ENCODE measurements around the gene AP1S1. TPM values are rescaled to one million over a fixed set of nuclear protein-coding genes. Genes with fewer than 3 reads are reported as not detected.

Gene AP1S1
- total RNA-seq, 4 donors from 2014 or later, result 28.2 to 44.4 (median 35.5) TPM

- peaks cover 24 to 100% (median 97%) of the 10 kb centered on the region in 4 donors for H3K27me3 ChIP-seq
- no peak overlapping the region for H3K4me3 ChIP-seq
- no peak for TF ChIP-seq POLR2A (IDR thresholded peaks at IDR 0.05; ENCODE audit: low read depth)
- no peak for TF ChIP-seq POLR2AphosphoS5 (IDR thresholded peaks at IDR 0.05)
- TF ChIP-seq CTCF (IDR thresholded peaks at IDR 0.05), result no peak
- no peak for TF ChIP-seq EP300 (IDR thresholded peaks at IDR 0.05)
- no peaks in the 10 kb centered on the region for H3K36me3 ChIP-seq
- H3K9me3 ChIP-seq, result no peaks in the 10 kb centered on the region
- peaks cover 40 to 57% (median 45%) of the 10 kb centered on the region in 4 donors for H3K4me1 ChIP-seq
- 8% methylated on average over 17 of the region's 17 CpGs for WGBS
- no peak for DNase-seq (ENCODE audit: extremely low spot score)
- no peak overlapping the region for H3K27ac ChIP-seq (replicated peaks in 1 of 4)
- intact Hi-C loops (cut with DNase I), result no loop called here
Observed at GRCh38 chr7:101170617-101171441, 16.6 kb downstream of the AP1S1 start.

GRCh38 chr7:101171442-101171837 lies 17.2 kb downstream of the AP1S1 start:
- Histone ChIP-seq H3K27me3 (peaks cover 18 to 100% (median 95%) of the 10 kb centered on the region in 4 donors), H3K36me3 (no peaks in the 10 kb centered on the region), H3K9me3 (no peaks in the 10 kb centered on the region), H3K27ac (replicated peaks in 1 of 4) (no peak overlapping the region), H3K4me3 (no peak overlapping the region), H3K4me1 (peaks cover 36 to 52% (median 39%) of the 10 kb centered on the region in 4 donors)
- no peak for TF ChIP-seq CTCF (IDR thresholded peaks at IDR 0.05)
- WGBS, result 2% methylated on average over 13 of the region's 13 CpGs
- no peak for DNase-seq (ENCODE audit: extremely low spot score)
- intact Hi-C loops (cut with DNase I), result no loop called here

- no peak overlapping the region for H3K4me3 ChIP-seq
- 2% methylated on average over 30 of the region's 79 CpGs for WGBS
- no peak for DNase-seq (ENCODE audit: extremely low spot score)
- peaks cover 18 to 100% (median 92%) of the 10 kb centered on the region in 4 donors for H3K27me3 ChIP-seq
- H3K4me1 ChIP-seq, result peaks cover 36 to 52% (median 39%) of the 10 kb centered on the region in 4 donors
- H3K36me3 ChIP-seq, result no peaks in the 10 kb centered on the region
- no peaks in the 10 kb centered on the region for H3K9me3 ChIP-seq
- no peak overlapping the region for H3K27ac ChIP-seq (replicated peaks in 1 of 4)
- TF ChIP-seq POLR2A (IDR thresholded peaks at IDR 0.05; ENCODE audit: low read depth) (no peak), POLR2AphosphoS5 (IDR thresholded peaks at IDR 0.05) (no peak), CTCF (IDR thresholded peaks at IDR 0.05) (no peak), EP300 (IDR thresholded peaks at IDR 0.05) (no peak)
- intact Hi-C loops (cut with DNase I), result no loop called here
Observed at GRCh38 chr7:101172005-101172853, 18.0 kb downstream of the AP1S1 start.

DNA sequence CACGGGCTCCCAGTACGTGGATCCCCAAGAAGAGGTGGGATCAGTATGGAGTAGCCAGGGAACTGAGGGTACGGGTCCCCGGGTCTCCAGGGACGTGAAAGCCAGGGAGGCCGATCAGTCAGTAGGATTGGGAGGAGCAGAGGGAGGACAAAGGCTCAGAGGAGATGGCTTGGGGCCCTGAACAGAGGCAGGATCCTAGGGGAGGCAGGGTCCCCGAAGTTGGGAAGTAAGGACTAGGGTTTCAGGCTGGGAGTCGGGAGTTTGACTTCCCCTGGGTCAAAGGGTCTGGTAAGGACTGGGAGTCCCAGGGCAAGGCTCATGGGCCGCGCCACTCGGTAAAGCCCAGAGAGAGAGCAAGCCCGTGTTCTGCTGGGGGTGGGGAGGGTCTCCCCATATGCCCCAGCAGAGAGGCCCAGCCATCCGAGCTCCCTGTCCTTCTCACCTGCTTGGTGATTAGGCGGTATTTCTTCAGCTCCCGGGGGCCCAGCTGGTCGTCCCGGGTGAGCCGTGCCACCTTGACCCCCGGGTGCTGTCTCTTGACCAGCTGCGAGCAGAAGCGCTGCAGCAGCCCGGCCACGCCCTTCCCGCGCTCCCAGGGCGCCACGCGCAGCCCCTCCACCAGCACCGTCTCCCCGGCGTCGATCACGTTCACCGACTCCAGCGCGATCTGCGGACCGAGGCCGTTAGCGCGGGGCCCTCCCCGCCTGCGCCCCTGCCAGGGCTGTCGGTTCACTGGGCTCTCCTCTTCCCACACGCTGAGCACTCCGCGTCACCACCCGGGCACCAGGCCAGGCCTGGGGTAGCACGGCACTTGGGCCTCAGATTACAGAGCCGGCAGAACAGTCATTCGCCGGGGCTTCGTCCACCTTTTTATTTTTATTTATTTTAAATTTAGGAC lies 18.8 kb downstream of the AP1S1 start:
- Histone ChIP-seq H3K36me3 (no peaks in the 10 kb centered on the region), H3K9me3 (no peaks in the 10 kb centered on the region), H3K27me3 (peaks cover 18 to 100% (median 92%) of the 10 kb centered on the region in 4 donors), H3K4me3 (peak overlapping the region; percentile 1 to 40 (median 12)), H3K4me1 (peaks cover 36 to 52% (median 39%) of the 10 kb centered on the region in 4 donors), H3K27ac (replicated peaks in 1 of 4) (no peak overlapping the region)
- no peak for DNase-seq (ENCODE audit: extremely low spot score)
- 11% methylated on average over 43 of the region's 53 CpGs for WGBS
- TF ChIP-seq EP300 (IDR thresholded peaks at IDR 0.05) (no peak), CTCF (IDR thresholded peaks at IDR 0.05) (no peak), POLR2A (IDR thresholded peaks at IDR 0.05; ENCODE audit: low read depth) (no peak), POLR2AphosphoS5 (IDR thresholded peaks at IDR 0.05) (no peak)
- intact Hi-C loops (cut with DNase I), result no loop called here

Data from esophagus muscularis mucosa (tissue), 4 donors.